Endodermal cell (in vitro differentiated cells): ENCODE data around the gene CCDC93. TPM values are rescaled to one million over a fixed set of nuclear protein-coding genes. Genes with fewer than 3 reads are reported as not detected.

Experiments used
- DNase-seq: peaks from one replicate; pipeline ENCODE4 v3.0.0-alpha.2; 2017
- H3K27ac ChIP-seq: 2 replicates; pipeline ENCODE4 v1.5.1; 2013; ENCODE audit warnings: mild to moderate bottlenecking, low read depth, low read length, moderate library complexity
- H3K27me3 ChIP-seq: 2 replicates; pipeline ENCODE4 v1.6.1; 2013; ENCODE audit warnings: mild to moderate bottlenecking, low read length, moderate library complexity; ENCODE audit not compliant: insufficient read depth, control insufficient read depth, poor library complexity, severe bottlenecking
- H3K36me3 ChIP-seq: 2 replicates; pipeline ENCODE4 v1.7.0; 2013; ENCODE audit warnings: mild to moderate bottlenecking, low read length, moderate library complexity; ENCODE audit not compliant: control insufficient read depth, insufficient read depth
- H3K4me1 ChIP-seq: one replicate; pipeline ENCODE4 v1.7.0; 2013; ENCODE audit warnings: low read length; ENCODE audit not compliant: control insufficient read depth, insufficient read depth
- H3K4me3 ChIP-seq: 2 replicates; pipeline ENCODE4 v1.5.1; 2013; ENCODE audit warnings: mild to moderate bottlenecking, low read length, moderate library complexity
- H3K9ac ChIP-seq: 2 replicates; pipeline ENCODE4 v1.6.1; 2013; ENCODE audit warnings: mild to moderate bottlenecking, low read length, moderate library complexity; ENCODE audit not compliant: poor library complexity, severe bottlenecking; ENCODE audit errors: extremely low read depth
- H3K9me3 ChIP-seq: 2 replicates; pipeline ENCODE4 v1.6.1; 2013; ENCODE audit warnings: mild to moderate bottlenecking, low read length, moderate library complexity; ENCODE audit not compliant: control insufficient read depth
- H3K27ac Mint-ChIP-seq: 2 replicates; pipeline ENCODE4 v1.8.0; 2020; ENCODE audit warnings: mixed read lengths
- H3K27me3 Mint-ChIP-seq: 2 replicates; pipeline ENCODE4 v1.8.0; 2021; ENCODE audit warnings: mild to moderate bottlenecking, mixed read lengths; ENCODE audit not compliant: insufficient read depth
- H3K36me3 Mint-ChIP-seq: 2 replicates; pipeline ENCODE4 v1.8.0; 2020; ENCODE audit warnings: low read depth, mixed read lengths
- H3K4me1 Mint-ChIP-seq: 2 replicates; pipeline ENCODE4 v1.8.0; 2020; ENCODE audit warnings: mixed read lengths
- H3K4me3 Mint-ChIP-seq: 2 replicates; pipeline ENCODE4 v1.8.0; 2020; ENCODE audit warnings: mild to moderate bottlenecking, moderate library complexity, mixed read lengths
- H3K9me3 Mint-ChIP-seq: 2 replicates; pipeline ENCODE4 v1.8.0; 2020; ENCODE audit warnings: mild to moderate bottlenecking, mixed read lengths
- WGBS, 2 experiments: methylation state at CpG; one replicate each; pipeline versions ENCODE4 v1.1.5 to v1.1.7; 2013; ENCODE audit warnings: missing lambda C conversion rate in 2 of 2, mixed read lengths in 1 of 2; ENCODE audit not compliant: insufficient coverage in 1 of 2, insufficient read length in 1 of 2; 5-methylcytosine and 5-hydroxymethylcytosine counted together
- total RNA-seq, 2 donors: library from RNA; stranded (reverse); fragmentation: NEBNext Ultra II Directional in 1 of 2; extraction: Animal tissue kit (Norgen Biotek cat#: 25700) in 1 of 2; gene quantifications; 2 replicates in 1 of 2; 3 replicates in 1 of 2; pipeline ENCODE4 v1.2.1, GENCODE V29; 2021
- TF ChIP-seq, protein P1 (sequence below): fragments of 200-600 bp; sonication (generic); conservative IDR thresholded peaks from 2 replicates; pipeline ENCODE4 v1.5.0; 2021; ENCODE audit warnings: antibody characterized with exemption, mild to moderate bottlenecking

The CCDC93 gene
- total RNA-seq, 2 donors from 2014 or later: 35.6 to 36.6 TPM

DNA sequence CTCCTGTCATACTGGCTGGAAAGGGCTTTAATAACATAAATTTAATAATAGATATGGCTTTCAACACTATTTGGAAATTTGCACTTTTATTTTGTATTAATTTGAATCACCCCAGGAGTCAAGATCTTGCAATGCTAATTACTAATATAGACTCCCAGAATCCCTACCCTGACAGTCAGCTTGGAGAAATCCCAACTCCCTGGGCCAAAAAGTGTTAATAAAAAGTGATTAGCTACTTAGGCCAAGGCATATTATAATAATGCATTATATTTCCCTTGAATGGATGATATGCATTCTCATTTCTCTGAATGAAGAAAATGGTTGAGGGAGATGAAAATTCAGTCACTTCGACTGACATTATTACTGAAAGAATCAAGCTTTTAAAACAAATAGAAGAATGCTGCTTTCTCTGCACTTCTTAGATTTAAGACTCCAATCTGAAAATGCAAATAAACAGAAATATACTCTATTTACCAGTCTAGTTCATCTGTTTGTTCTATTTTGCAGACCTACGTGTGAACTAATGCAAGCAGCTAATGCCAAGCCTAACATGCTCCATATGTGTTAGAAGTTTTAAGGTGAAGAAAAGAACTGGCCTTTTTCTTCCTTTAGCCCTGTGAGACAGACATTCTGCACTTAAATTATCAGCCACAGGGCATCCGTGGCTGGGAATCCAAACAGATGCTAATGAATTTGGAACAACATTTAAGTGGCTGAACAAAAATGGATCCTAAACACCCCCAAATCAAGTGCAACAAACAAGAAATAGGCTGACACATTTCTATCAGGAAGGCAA, 40.5 kb upstream of the CCDC93 start:
- Histone ChIP-seq H3K27ac (no peak overlapping the region), H3K27me3 (no peaks in the 10 kb centered on the region), H3K9ac (no peak overlapping the region), H3K36me3 (no peaks in the 10 kb centered on the region), H3K4me1 (peaks cover 17% of the 10 kb centered on the region), H3K9me3 (no peaks in the 10 kb centered on the region), H3K4me3 (no peak overlapping the region)
- H3K4me3 Mint-ChIP-seq: no peak overlapping the region
- WGBS, 2 experiments: 53% methylated on average over 3 of the region's 3 CpGs; no CpG with 5 or more reads in 1 of the 2 experiments
- no peak overlapping the region for H3K27ac Mint-ChIP-seq
- no peaks in the 10 kb centered on the region for H3K9me3 Mint-ChIP-seq
- H3K4me1 Mint-ChIP-seq: peaks cover 30% of the 10 kb centered on the region
- no peaks in the 10 kb centered on the region for H3K27me3 Mint-ChIP-seq
- no peak for DNase-seq
- H3K36me3 Mint-ChIP-seq: no peaks in the 10 kb centered on the region
- TF ChIP-seq, protein P1, sequence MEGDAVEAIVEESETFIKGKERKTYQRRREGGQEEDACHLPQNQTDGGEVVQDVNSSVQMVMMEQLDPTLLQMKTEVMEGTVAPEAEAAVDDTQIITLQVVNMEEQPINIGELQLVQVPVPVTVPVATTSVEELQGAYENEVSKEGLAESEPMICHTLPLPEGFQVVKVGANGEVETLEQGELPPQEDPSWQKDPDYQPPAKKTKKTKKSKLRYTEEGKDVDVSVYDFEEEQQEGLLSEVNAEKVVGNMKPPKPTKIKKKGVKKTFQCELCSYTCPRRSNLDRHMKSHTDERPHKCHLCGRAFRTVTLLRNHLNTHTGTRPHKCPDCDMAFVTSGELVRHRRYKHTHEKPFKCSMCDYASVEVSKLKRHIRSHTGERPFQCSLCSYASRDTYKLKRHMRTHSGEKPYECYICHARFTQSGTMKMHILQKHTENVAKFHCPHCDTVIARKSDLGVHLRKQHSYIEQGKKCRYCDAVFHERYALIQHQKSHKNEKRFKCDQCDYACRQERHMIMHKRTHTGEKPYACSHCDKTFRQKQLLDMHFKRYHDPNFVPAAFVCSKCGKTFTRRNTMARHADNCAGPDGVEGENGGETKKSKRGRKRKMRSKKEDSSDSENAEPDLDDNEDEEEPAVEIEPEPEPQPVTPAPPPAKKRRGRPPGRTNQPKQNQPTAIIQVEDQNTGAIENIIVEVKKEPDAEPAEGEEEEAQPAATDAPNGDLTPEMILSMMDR: no peak

DNA sequence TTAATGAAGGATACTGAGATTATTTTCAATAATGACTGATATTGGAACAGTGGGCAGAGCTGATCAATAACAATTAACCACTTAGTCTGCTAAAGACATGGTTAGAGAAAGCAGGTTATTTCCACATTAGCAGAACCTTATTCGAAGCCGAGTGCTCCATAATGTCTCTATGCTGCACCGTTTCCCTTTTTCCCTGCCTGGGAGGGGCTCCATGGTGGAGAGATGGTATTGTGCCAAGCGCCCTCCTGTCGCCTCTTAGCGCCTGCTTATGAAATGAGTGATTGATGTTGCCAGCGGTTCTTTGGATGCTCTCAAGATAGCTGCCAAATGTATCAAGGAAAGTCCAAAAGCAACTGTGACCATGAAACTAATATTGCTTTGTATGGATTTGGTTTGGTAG, 39.8 kb upstream of the CCDC93 start:
- Histone ChIP-seq H3K27me3 (no peaks in the 10 kb centered on the region), H3K4me1 (peaks cover 17% of the 10 kb centered on the region), H3K9me3 (no peaks in the 10 kb centered on the region), H3K4me3 (no peak overlapping the region), H3K36me3 (no peaks in the 10 kb centered on the region), H3K27ac (no peak overlapping the region), H3K9ac (no peak overlapping the region)
- WGBS, 2 experiments: 93 to 95% methylated on average over 3 to 7 of the region's 7 CpGs
- DNase-seq: no peak
- H3K27ac Mint-ChIP-seq: no peak overlapping the region
- peaks cover 30% of the 10 kb centered on the region for H3K4me1 Mint-ChIP-seq
- no peaks in the 10 kb centered on the region for H3K36me3 Mint-ChIP-seq
- H3K4me3 Mint-ChIP-seq: no peak overlapping the region
- no peaks in the 10 kb centered on the region for H3K9me3 Mint-ChIP-seq
- H3K27me3 Mint-ChIP-seq: no peaks in the 10 kb centered on the region
- TF ChIP-seq, protein P1: no peak

DNA sequence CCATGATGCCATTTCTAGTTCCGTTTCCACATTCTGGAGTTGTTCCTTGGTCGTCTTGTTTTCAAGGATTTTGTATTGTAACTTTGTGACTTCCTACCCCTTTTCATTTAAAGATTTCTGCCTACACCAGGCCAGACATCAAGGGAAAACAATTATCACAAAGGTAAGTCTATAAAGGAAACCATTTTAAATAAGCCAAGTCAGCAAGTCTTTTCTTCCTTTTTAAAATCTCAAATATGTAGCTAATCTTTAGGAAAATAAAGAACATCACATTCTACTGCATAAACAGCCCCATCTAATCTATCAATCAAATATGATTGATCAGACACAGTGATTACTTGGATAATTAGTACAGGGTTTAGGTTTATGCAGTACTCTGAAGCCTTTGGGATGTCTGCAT, 38.6 kb upstream of the CCDC93 start:
- Mint-ChIP-seq H3K4me1 (peaks cover 30% of the 10 kb centered on the region), H3K27ac (no peak overlapping the region), H3K4me3 (no peak overlapping the region), H3K9me3 (no peaks in the 10 kb centered on the region), H3K27me3 (no peaks in the 10 kb centered on the region), H3K36me3 (no peaks in the 10 kb centered on the region)
- no peak for DNase-seq
- Histone ChIP-seq H3K4me3 (no peak overlapping the region), H3K9me3 (no peaks in the 10 kb centered on the region), H3K4me1 (peaks cover 17% of the 10 kb centered on the region), H3K36me3 (no peaks in the 10 kb centered on the region), H3K9ac (no peak overlapping the region), H3K27me3 (no peaks in the 10 kb centered on the region), H3K27ac (no peak overlapping the region)
- TF ChIP-seq, protein P1: no peak
- 93% methylated on average over 2 of the region's 2 CpGs for WGBS, 2 experiments
